Measurements from ENCODE around the gene DYSF. TPM values are rescaled to one million over a fixed set of nuclear protein-coding genes. Genes with fewer than 3 reads are reported as not detected.

Gene DYSF
- total and polyA plus RNA-seq, 8 donors = 1.1 to 5.5 (median 2.1) TPM

DNA sequence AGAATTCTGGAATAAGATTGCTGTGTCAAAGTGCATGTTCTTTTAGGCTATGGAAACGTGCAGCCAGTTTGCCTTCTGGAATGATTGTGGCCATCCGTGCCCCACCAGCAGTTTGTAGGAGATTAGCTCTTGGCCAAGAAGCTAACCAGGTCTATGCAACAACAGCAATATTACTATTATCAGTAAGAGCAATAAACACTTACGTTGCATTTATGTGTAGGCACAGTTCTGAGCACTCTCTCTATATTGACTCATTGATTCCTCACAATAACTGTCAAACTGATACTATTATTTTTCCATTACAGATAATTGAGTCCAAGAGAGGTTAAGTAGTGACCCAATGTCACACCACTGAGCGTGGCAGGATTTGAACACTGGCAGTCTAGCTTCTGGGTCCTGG is 186.4 kb downstream of the DYSF start:
- TF ChIP-seq, protein P1, sequence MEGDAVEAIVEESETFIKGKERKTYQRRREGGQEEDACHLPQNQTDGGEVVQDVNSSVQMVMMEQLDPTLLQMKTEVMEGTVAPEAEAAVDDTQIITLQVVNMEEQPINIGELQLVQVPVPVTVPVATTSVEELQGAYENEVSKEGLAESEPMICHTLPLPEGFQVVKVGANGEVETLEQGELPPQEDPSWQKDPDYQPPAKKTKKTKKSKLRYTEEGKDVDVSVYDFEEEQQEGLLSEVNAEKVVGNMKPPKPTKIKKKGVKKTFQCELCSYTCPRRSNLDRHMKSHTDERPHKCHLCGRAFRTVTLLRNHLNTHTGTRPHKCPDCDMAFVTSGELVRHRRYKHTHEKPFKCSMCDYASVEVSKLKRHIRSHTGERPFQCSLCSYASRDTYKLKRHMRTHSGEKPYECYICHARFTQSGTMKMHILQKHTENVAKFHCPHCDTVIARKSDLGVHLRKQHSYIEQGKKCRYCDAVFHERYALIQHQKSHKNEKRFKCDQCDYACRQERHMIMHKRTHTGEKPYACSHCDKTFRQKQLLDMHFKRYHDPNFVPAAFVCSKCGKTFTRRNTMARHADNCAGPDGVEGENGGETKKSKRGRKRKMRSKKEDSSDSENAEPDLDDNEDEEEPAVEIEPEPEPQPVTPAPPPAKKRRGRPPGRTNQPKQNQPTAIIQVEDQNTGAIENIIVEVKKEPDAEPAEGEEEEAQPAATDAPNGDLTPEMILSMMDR (IDR thresholded peaks at IDR 0.05) = no peak
- intact Hi-C loops (cut with DNase I) = no loop called here

DNA sequence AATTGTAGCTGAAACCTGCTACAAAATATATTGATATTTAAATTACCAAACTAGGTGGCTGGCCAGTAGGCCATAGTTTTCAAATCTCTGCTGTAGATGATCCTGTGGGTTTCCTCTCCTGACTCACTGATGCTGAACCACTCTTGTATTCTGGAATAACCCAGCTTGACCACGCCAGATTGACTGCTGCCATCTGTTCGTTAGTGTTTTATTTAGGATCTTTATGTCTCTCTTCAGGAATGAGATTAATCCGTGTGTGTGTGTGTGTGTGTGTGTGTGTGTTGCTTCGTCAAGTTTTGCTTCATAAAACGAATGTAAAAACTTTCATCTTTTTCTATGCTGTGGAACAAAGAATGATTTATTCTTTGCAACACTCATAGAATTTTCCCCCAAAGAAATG is 187.1 kb downstream of the DYSF start:
- H3K4me1 ChIP-seq = no peaks in the 10 kb centered on the region
- H3K9me3 ChIP-seq = no peaks in the 10 kb centered on the region
- TF ChIP-seq, protein P1 (IDR thresholded peaks at IDR 0.05) = no peak
- no peak overlapping the region for H3K27ac ChIP-seq
- FAIRE-seq (no peak), DNase-seq (no peak), ATAC-seq (no peak)
- intact Hi-C loops (cut with DNase I) = no loop called here
- 79 to 85% methylated on average over 5 of the region's 5 CpGs for WGBS, 2 donors
- no peaks in the 10 kb centered on the region for H3K36me3 ChIP-seq
- no peak overlapping the region for H3K4me3 ChIP-seq
- no peaks in the 10 kb centered on the region for H3K27me3 ChIP-seq

More for the DNA sequence above, 186.4 kb downstream of the DYSF start:
- FAIRE-seq = no peak
- Histone ChIP-seq H3K9me3 (no peaks in the 10 kb centered on the region), H3K36me3 (no peaks in the 10 kb centered on the region), H3K4me3 (no peak overlapping the region), H3K4me1 (no peaks in the 10 kb centered on the region), H3K27ac (no peak overlapping the region), H3K27me3 (no peaks in the 10 kb centered on the region)
- WGBS, 2 donors = 87 to 90% methylated on average over 4 of the region's 4 CpGs
- no peak for DNase-seq
- no peak for ATAC-seq

DNA sequence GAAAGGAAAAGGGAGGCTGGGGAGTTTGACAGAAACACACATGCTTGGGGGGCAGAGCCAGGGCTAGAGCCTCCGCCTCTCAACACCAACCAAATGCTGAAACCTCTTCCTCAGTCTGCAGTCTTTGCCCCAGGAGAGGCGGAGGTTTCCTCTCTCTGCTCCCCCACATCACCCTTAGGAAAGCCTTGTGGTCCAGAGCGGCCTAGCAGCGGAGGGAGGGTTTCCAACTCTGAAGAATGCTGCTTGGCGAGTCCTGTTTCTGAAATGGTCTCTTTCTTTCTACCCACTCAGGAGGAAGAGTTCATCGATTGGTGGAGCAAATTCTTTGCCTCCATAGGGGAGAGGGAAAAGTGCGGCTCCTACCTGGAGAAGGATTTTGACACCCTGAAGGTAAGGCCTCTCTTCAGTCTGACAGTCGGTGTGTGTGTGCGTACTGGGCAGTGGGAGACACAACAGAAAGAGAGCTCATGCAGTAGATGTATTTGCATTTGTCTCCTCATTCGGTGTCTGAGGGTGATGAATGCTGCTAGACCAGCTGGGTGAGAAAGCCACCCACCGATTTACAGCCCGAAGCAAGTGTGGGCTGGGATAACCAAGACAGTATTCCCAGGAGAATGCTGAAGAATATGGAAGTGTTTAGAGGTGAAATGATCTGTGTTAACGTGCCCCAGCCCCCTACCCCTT is 190.5 kb downstream of the DYSF start:
- ATAC-seq (no peak), DNase-seq (no peak), FAIRE-seq (no peak)
- WGBS, 2 donors = 76 to 81% methylated on average over 13 of the region's 13 CpGs
- Histone ChIP-seq H3K27me3 (no peaks in the 10 kb centered on the region), H3K4me3 (no peak overlapping the region), H3K36me3 (no peaks in the 10 kb centered on the region), H3K27ac (no peak overlapping the region), H3K4me1 (no peaks in the 10 kb centered on the region), H3K9me3 (no peaks in the 10 kb centered on the region)
- intact Hi-C loops (cut with DNase I) = no loop called here
- TF ChIP-seq, protein P1 (IDR thresholded peaks at IDR 0.05) = no peak

DNA sequence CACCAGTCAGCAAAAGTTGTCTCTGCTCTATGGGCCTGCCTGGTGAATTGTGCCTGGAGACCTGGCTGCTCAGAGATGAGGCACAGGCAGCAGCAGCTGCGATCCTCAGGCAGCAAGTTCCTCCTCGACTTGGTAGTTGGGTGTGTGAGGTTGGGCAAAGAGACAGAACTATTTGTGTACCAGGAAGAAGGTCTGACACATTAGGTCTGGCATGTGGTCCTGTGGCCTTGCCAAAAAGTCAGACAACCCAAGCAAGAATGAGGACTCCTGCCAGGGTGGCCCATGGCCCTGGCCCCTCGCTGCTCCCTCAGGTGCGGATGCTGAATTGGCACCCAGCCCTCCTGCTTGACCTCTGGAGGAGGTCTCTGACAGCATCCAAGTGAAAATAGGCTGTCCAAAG is 192.7 kb downstream of the DYSF start:
- no peaks in the 10 kb centered on the region for H3K27me3 ChIP-seq
- no peak overlapping the region for H3K27ac ChIP-seq
- H3K4me3 ChIP-seq = no peak overlapping the region
- FAIRE-seq (no peak), DNase-seq (peak in 1 of 6 donors; percentile 33), ATAC-seq (peak in 2 of 4 donors; percentile 50 to 51)
- H3K9me3 ChIP-seq = no peaks in the 10 kb centered on the region
- H3K4me1 ChIP-seq = no peaks in the 10 kb centered on the region
- H3K36me3 ChIP-seq = no peaks in the 10 kb centered on the region
- TF ChIP-seq, protein P1 (IDR thresholded peaks at IDR 0.05) = no peak
- intact Hi-C loops (cut with DNase I) = no loop called here
- 53 to 72% methylated on average over 4 of the region's 4 CpGs for WGBS, 2 donors

DNA sequence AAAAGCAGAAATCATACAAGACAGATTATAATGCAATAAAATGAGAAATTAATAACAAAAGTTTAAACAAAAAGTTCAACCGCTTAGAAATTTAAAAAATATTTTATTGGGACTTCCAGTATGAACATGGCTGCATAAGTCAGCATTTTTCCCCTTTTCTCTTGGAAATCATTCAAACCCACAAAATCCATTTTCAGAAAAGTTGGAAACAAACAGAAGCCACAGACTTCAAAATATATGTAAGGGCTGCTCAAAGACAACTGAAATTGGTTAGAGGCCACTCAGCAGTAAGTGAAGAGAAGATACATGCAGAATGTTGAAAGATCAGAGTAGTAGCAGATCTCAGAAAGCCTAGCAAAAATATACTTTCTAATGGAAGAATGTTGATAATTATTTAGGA is 194.0 kb downstream of the DYSF start:
- TF ChIP-seq, protein P1 (IDR thresholded peaks at IDR 0.05) = no peak
- no peaks in the 10 kb centered on the region for H3K36me3 ChIP-seq
- intact Hi-C loops (cut with DNase I) = no loop called here
- H3K27ac ChIP-seq = no peak overlapping the region
- ATAC-seq (no peak), DNase-seq (no peak), FAIRE-seq (no peak)
- no peak overlapping the region for H3K4me3 ChIP-seq
- H3K27me3 ChIP-seq = no peaks in the 10 kb centered on the region
- no peaks in the 10 kb centered on the region for H3K4me1 ChIP-seq
- H3K9me3 ChIP-seq = no peaks in the 10 kb centered on the region
- 95 to 100% methylated on average over 1 of the region's 1 CpG for WGBS, 2 donors
